ENCODE measurements around the gene XYLT1. TPM values are rescaled to one million over a fixed set of nuclear protein-coding genes. Genes with fewer than 3 reads are reported as not detected.
"Not testable (repeated sequence)": the region's sequence is repeated elsewhere in the genome, so short reads cannot be mapped to it uniquely, and the experiment has no call there.

XYLT1 gene
- total RNA-seq, 1 donor from 2014 or later = 17.0 TPM

- no peak for DNase-seq (ENCODE audit: low spot score)
Observed at GRCh38 chr16:17491140-17491662, 20.4 kb upstream of the XYLT1 start.

GRCh38 chr16:17488506-17488905 lies 17.7 kb upstream of the XYLT1 start:
- no peak for DNase-seq (ENCODE audit: low spot score)

GRCh38 chr16:17483351-17483750 lies 12.6 kb upstream of the XYLT1 start:
- DNase-seq (ENCODE audit: low spot score) = no peak

- not testable (repeated sequence) for DNase-seq (ENCODE audit: low spot score)
Observed at GRCh38 chr16:17482341-17482740, 11.6 kb upstream of the XYLT1 start.

- DNase-seq (ENCODE audit: low spot score) = no peak
Observed at GRCh38 chr16:17481736-17482135, 11.0 kb upstream of the XYLT1 start.

- not testable (repeated sequence) for DNase-seq (ENCODE audit: low spot score)
Observed at GRCh38 chr16:17477260-17477545, 6.4 kb upstream of the XYLT1 start.

GRCh38 chr16:17476414-17477259 lies 5.9 kb upstream of the XYLT1 start:
- DNase-seq (ENCODE audit: low spot score) = no peak

GRCh38 chr16:17475104-17475503 lies 4.3 kb upstream of the XYLT1 start:
- no peak for DNase-seq (ENCODE audit: low spot score)

GRCh38 chr16:17474572-17474971 lies 3.8 kb upstream of the XYLT1 start:
- DNase-seq (ENCODE audit: low spot score) = no peak

GRCh38 chr16:17474037-17474436 lies 3.3 kb upstream of the XYLT1 start:
- DNase-seq (ENCODE audit: low spot score) = no peak

- DNase-seq (ENCODE audit: low spot score) = no peak
Observed at GRCh38 chr16:17471719-17472461, 1.1 kb upstream of the XYLT1 start.

GRCh38 chr16:17470182-17470907 lies 415 bp downstream of the XYLT1 start:
- no peak for DNase-seq (ENCODE audit: low spot score)

- no peak for DNase-seq (ENCODE audit: low spot score)
Observed at GRCh38 chr16:17469741-17470181, 999 bp downstream of the XYLT1 start.

- DNase-seq (ENCODE audit: low spot score) = no peak
Observed at GRCh38 chr16:17469011-17469740, 1.6 kb downstream of the XYLT1 start.

- DNase-seq (ENCODE audit: low spot score) = no peak
Observed at GRCh38 chr16:17468611-17469010, 2.1 kb downstream of the XYLT1 start.

- peak; percentile 74 for DNase-seq (ENCODE audit: low spot score)
Observed at GRCh38 chr16:17467923-17468540, 2.7 kb downstream of the XYLT1 start.

- no peak for DNase-seq (ENCODE audit: low spot score)
Observed at GRCh38 chr16:17466876-17467275, 3.9 kb downstream of the XYLT1 start.

- no peak for DNase-seq (ENCODE audit: low spot score)
Observed at GRCh38 chr16:17465460-17465859, 5.3 kb downstream of the XYLT1 start.

GRCh38 chr16:17463335-17463734 lies 7.4 kb downstream of the XYLT1 start:
- no peak for DNase-seq (ENCODE audit: low spot score)

- DNase-seq (ENCODE audit: low spot score) = no peak
Observed at GRCh38 chr16:17461951-17462729, 8.6 kb downstream of the XYLT1 start.

All from ureter (tissue), 1 donor.